ENCODE data around the gene OPA1.

GRCh38 chr3:193677734-193678133 lies 84.7 kb downstream of the OPA1 start:
- TF ChIP-seq CTCF (conservative IDR thresholded peaks at IDR 0.05; ENCODE audit: low read depth, low read length) (no peak), EZH2 (IDR thresholded peaks at IDR 0.05; ENCODE audit: low read length, unreplicated experiment) (no peak), EZH2phosphoT487 (IDR thresholded peaks at IDR 0.05; ENCODE audit: borderline replicate concordance, low read length) (no peak)
